Measurements from ENCODE around the gene ADCY4. TPM values are rescaled to one million over a fixed set of nuclear protein-coding genes. Genes with fewer than 3 reads are reported as not detected.

The ADCY4 gene
- total and polyA plus RNA-seq, 10 of the 15 experiments (the other 5 are each of a cell fraction or from before 2014, with no cell fraction given) = 0.05 to 0.87 (median 0.21) TPM; not detected in 1

DNA sequence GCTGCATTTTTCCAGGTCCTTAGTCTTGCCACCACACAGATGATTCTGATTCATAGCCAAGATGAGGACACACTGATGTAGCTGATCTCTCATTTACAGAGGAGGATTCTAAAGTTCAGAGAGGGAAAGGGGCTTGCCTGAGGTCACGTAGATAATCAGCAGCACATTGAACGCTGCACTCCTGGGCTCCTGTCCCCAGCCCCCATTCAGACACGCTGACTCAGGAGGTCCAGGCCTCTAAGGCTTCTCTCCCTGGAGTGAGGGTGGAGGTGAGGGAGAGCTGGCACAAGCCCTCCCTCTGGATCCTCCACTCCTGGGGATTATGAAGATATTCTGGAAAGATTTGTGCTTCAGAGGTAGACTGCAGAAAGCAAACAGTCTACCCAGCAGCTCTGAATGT lies 43.5 kb upstream of the ADCY4 start:
- SMC1A ChIA-PET (ENCODE audit: uncharacterized antibody, unreplicated experiment) = interaction anchor here (0.9 to 1.3 kb wide), 2 partner anchors 13 to 53 kb away, joined by 3 to 4 read pairs; no protein-coding TSS in a partner anchor
- intact Hi-C loops (cut with micrococcal nuclease; ENCODE audit: unreplicated experiment) = no loop called here
- RAD21 ChIA-PET (ENCODE audit: unreplicated experiment) = interaction anchor here (0.6 to 1.1 kb wide), 3 partner anchors 44 to 135 kb away, joined by 3 to 4 read pairs (median 3); no protein-coding TSS in a partner anchor
- H3K9ac ChIP-seq (ENCODE audit: control insufficient read depth, insufficient read depth, low read length) = no peak overlapping the region
- WGBS (ENCODE audit: insufficient coverage, insufficient replicate concordance, low lambda C conversion rate, missing lambda C conversion rate) = 0% methylated on average over 3 of the region's 3 CpGs
- H3K4me2 ChIP-seq (ENCODE audit: control insufficient read depth, insufficient read depth) = no peak overlapping the region
- no peaks in the 10 kb centered on the region for H3K27me3 ChIP-seq (replicated peaks in 1 of 2; ENCODE audit: control insufficient read depth in 2 of 2, insufficient read depth in 2 of 2, low read length in 1 of 2)
- no peaks in the 10 kb centered on the region for H4K20me1 ChIP-seq (ENCODE audit: control insufficient read depth, insufficient read depth)
- CTCF ChIA-PET = interaction anchor here (1.0 to 2.8 kb wide), 4 partner anchors 8 to 53 kb away, joined by 3 to 13 read pairs (median 6); no protein-coding TSS in a partner anchor
- in situ Hi-C loops (cut with MboI) = no loop called here
- no peak overlapping the region for H2AFZ ChIP-seq (ENCODE audit: control insufficient read depth, low read depth, low read length)
- H3K4me1 ChIP-seq (ENCODE audit: control insufficient read depth, insufficient read depth, low read length) = no peaks in the 10 kb centered on the region
- no peak for ATAC-seq
- H3K36me3 ChIP-seq (ENCODE audit: control insufficient read depth in 2 of 2, insufficient read depth in 2 of 2, low read length in 1 of 2) = no peaks in the 10 kb centered on the region
- no peak overlapping the region for H3K4me3 ChIP-seq
- H3K9me3 ChIP-seq (replicated peaks; ENCODE audit: control insufficient read depth, insufficient read depth, low read length) = no peaks in the 10 kb centered on the region
- DNase-seq (ENCODE audit: low read depth, low spot score) = no peak
- BruUV-seq (replicated peaks) = no TSS peak
- no peak overlapping the region for H3K27ac ChIP-seq (ENCODE audit: control insufficient read depth, insufficient read depth)
- FAIRE-seq = no peak
- H3K79me2 ChIP-seq (ENCODE audit: control insufficient read depth, insufficient read depth, low read length) = no peaks in the 10 kb centered on the region
- TF ChIP-seq NFYB (IDR thresholded peaks at IDR 0.05; ENCODE audit: insufficient read depth, low read depth, low read length) (no peak), SMARCA5 (IDR thresholded peaks at IDR 0.05) (no peak), BMI1 (IDR thresholded peaks at IDR 0.05; ENCODE audit: borderline replicate concordance) (no peak), RB1 (IDR thresholded peaks at IDR 0.05; ENCODE audit: borderline replicate concordance) (no peak), BCL3 (IDR thresholded peaks at IDR 0.05; ENCODE audit: borderline replicate concordance, insufficient read depth, low read depth, low read length, poor library complexity, severe bottlenecking) (no peak), TAF1 (IDR thresholded peaks at IDR 0.05; ENCODE audit: borderline replicate concordance, low read depth, low read length) (no peak), SIX5 (IDR thresholded peaks at IDR 0.05; ENCODE audit: low read depth, low read length, severe bottlenecking) (no peak), KAT2A (conservative IDR thresholded peaks at IDR 0.05; ENCODE audit: control insufficient read depth, low read depth, low read length) (no peak), ZNF622 (IDR thresholded peaks at IDR 0.05) (no peak), HDGF (IDR thresholded peaks at IDR 0.05) (no peak), MEF2B (IDR thresholded peaks at IDR 0.05; ENCODE audit: partially characterized antibody, poor library complexity, severe bottlenecking) (no peak), CBX3 (IDR thresholded peaks at IDR 0.05; ENCODE audit: borderline replicate concordance, low read depth) (no peak), ZSCAN29 (IDR thresholded peaks at IDR 0.05) (no peak), TCF12 (IDR thresholded peaks at IDR 0.05; ENCODE audit: low read depth, low read length) (no peak)
- TF ChIP-seq, protein P1, sequence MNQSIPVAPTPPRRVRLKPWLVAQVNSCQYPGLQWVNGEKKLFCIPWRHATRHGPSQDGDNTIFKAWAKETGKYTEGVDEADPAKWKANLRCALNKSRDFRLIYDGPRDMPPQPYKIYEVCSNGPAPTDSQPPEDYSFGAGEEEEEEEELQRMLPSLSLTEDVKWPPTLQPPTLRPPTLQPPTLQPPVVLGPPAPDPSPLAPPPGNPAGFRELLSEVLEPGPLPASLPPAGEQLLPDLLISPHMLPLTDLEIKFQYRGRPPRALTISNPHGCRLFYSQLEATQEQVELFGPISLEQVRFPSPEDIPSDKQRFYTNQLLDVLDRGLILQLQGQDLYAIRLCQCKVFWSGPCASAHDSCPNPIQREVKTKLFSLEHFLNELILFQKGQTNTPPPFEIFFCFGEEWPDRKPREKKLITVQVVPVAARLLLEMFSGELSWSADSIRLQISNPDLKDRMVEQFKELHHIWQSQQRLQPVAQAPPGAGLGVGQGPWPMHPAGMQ (IDR thresholded peaks at IDR 0.05; ENCODE audit: borderline replicate concordance) = no peak
- POLR2A ChIA-PET = interaction anchor here (0.7 to 1.1 kb wide), 2 partner anchors 12 to 52 kb away, joined by 3 to 4 read pairs; no protein-coding TSS in a partner anchor
